GM21723 (cell line): ENCODE data around the gene SPHK1.
"Not testable (repeated sequence)": the region's sequence is repeated elsewhere in the genome, so short reads cannot be mapped to it uniquely, and the experiment has no call there.

Source experiments
- ATAC-seq: cut with Tn5 transposase; IDR thresholded peaks from one replicate; pipeline ENCODE4 v1.9.1; 2021; ENCODE audit warnings: mild to moderate bottlenecking, moderate library complexity; ENCODE audit not compliant: unreplicated experiment

The SPHK1 gene

GRCh38 chr17:76384222-76384986 is at the start of gene SPHK1:
Gene SPHK1 (plus strand): TSS chr17:76384609. CDS start chr17:76385645, 1,036 bp downstream.
- peak; percentile 68 for ATAC-seq

- ATAC-seq = no peak
These were observed 48.6 kb upstream of the SPHK1 start for GRCh38 chr17:76335716-76336381.

- ATAC-seq = no peak
These were observed 47.5 kb upstream of the SPHK1 start for GRCh38 chr17:76336756-76337412.

GRCh38 chr17:76337413-76337777 is 47.0 kb upstream of the SPHK1 start:
- ATAC-seq = no peak

- no peak for ATAC-seq
These were observed 43.1 kb upstream of the SPHK1 start for GRCh38 chr17:76341301-76341700.

GRCh38 chr17:76343106-76343505 is 41.3 kb upstream of the SPHK1 start:
- no peak for ATAC-seq

GRCh38 chr17:76345377-76345974 is 38.9 kb upstream of the SPHK1 start:
- ATAC-seq = no peak

- not testable (repeated sequence) for ATAC-seq
These were observed 37.5 kb upstream of the SPHK1 start for GRCh38 chr17:76346936-76347335.

- ATAC-seq = no peak
These were observed 33.9 kb upstream of the SPHK1 start for GRCh38 chr17:76350463-76350862.

- no peak for ATAC-seq
These were observed 32.8 kb upstream of the SPHK1 start for GRCh38 chr17:76351526-76352071.

GRCh38 chr17:76353004-76353598 is 31.3 kb upstream of the SPHK1 start:
- peak; percentile 13 for ATAC-seq

- peak; percentile 94 for ATAC-seq
These were observed 30.7 kb upstream of the SPHK1 start, which contains the start of gene PRPSAP1 for GRCh38 chr17:76353599-76354316. Gene PRPSAP1 (minus strand): TSS chr17:76353916. CDS start chr17:76353703, 213 bp downstream.

- no peak for ATAC-seq
These were observed 30.1 kb upstream of the SPHK1 start for GRCh38 chr17:76354317-76354729.

GRCh38 chr17:76354747-76355310 is 29.6 kb upstream of the SPHK1 start:
- ATAC-seq = no peak

- ATAC-seq = no peak
These were observed 27.5 kb upstream of the SPHK1 start for GRCh38 chr17:76356803-76357456.

GRCh38 chr17:76357597-76358158 is 26.7 kb upstream of the SPHK1 start:
- ATAC-seq = no peak

- no peak for ATAC-seq
These were observed 25.0 kb upstream of the SPHK1 start for GRCh38 chr17:76359375-76359774.

GRCh38 chr17:76359776-76360175 is 24.6 kb upstream of the SPHK1 start:
- ATAC-seq = not testable (repeated sequence)

- no peak for ATAC-seq
These were observed 23.9 kb upstream of the SPHK1 start for GRCh38 chr17:76360461-76360860.
